A549 treated with CpdA at 1 μM for 4 hours (cell line): Measurements from ENCODE around the gene DESI2. TPM values are rescaled to one million over a fixed set of nuclear protein-coding genes. Genes with fewer than 3 reads are reported as not detected.

Experiments used
- total RNA-seq: library from RNA; stranded (reverse); fragments of 200-300 nt; extraction: Qiagen RNA extraction; gene quantifications from 5 replicates; pipeline ENCODE4 v1.2.3, GENCODE V29; 2022; ENCODE audit warnings: low read depth

The DESI2 gene
- total RNA-seq: 29.3 to 33.1 TPM (median 31.4 TPM) in 5 replicates

DNA sequence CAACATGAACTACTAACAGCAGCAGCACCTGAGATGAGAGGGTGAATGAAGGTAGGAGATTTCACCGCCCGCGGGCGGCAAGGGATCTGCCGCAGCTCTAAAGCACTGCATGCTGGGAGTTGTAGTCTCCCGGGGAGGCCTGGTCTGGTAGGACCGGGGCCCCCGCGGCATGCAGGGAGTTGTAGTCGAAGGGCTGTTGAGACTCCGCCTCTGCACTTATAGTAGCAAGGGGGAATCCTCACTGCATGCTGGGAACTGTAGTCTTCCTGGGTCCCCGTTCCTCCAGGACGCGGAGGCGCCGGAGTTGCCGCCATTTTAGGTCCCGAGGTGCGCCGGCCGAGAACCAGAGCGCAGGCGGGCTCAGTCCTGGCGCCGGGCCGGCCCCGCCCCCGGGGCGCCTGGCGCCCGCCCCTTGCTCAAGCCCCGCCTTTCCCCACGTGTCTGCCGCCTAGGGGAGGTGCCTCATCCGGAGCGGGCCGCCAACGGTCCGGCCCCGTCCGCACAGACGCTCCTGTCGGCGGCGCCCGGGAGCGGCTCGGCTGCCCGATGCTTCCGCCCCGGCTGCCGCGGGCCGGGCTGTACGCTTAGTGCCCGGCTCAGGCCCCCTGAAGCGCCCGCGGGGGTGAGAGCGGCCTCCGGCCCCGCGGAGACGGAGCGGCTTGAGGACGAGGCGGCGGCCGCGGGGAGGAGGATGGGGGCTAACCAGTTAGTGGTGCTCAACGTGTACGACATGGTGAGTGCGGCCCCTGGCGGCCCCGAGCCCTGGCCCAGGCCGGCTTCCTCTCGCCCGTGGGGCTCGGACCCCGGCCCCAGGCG is at the start of gene DESI2:
DESI2 (plus strand) TSS at position 504 of the 816 bp plus-strand sequence; CDS start at position 692, 188 bp downstream.

Other genes starting within 250 kb of the DESI2 start
- gene ADSS2, start 201.2 kb upstream of the DESI2 start, total RNA-seq: 44.8 to 63.8 TPM (median 49.3 TPM) in 5 replicates
- 0.05 to 0.27 TPM (median 0.09 TPM) in 4 of 5 replicates, not detected in the other for gene CATSPERE, start 191.9 kb upstream of the DESI2 start, total RNA-seq
- gene COX20, start 182.5 kb downstream of the DESI2 start, total RNA-seq: 38.7 to 48.0 TPM (median 46.4 TPM) in 5 replicates
- gene HNRNPU, start 211.4 kb downstream of the DESI2 start, total RNA-seq: 342 to 485 TPM (median 376 TPM) in 5 replicates